GM12801 (cell line): ENCODE measurements around the gene CLEC4M.

Source experiments
- CTCF ChIP-seq: IDR thresholded peaks from one replicate; pipeline ENCODE4 v1.5.1; 2011; ENCODE audit warnings: control low read depth; ENCODE audit not compliant: insufficient read length; ENCODE audit errors: extremely low read depth

CLEC4M gene

DNA sequence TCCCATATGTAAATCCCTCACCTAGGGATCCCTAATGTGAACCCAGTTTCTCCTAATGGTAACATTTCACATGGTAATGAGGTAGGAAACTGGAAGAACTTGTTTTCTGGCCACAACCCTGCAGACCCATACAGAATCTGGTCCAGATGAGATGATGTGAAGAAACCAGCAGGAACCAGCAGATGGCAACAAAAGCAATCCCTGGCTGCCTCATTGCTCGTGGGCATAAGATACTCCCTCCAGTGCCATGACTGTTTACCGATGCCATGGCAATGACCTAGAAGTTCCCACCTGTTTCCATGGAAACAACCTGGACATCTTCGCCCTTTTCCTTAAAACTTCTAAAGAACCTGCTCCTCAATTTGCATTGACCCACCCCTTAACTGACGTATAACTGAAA lies 14.3 kb upstream of the CLEC4M start:
- no peak for TF ChIP-seq CTCF

DNA sequence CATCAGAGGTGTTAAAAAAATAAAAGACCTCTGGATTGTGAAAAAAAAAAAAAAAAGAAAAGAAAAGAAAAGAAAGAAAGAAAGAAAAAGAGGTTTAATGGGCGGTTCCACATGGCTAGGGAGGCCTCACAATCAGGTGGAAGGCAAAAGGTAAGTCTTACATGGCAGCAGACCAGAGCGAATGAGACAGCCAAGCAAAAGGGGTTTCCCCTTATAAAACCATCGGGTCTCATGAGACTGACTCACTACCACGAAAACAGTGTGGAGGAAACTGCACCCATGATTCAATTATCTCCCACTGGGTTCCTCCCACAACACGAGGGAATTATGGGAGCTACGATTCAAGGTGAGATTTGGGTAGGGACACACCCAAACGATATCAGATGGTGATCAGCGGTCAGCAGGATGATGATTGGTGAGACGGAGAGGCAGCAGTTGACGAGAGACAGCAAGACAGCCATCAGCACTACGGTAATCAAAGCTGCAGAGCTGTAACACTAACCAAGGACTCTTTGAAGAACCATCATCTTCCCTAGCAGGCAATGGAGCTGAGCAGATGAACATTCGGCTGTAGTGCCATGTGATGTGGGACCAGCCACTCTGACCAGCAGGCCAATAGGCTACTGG lies 11.8 kb upstream of the CLEC4M start:
- no peak for TF ChIP-seq CTCF

DNA sequence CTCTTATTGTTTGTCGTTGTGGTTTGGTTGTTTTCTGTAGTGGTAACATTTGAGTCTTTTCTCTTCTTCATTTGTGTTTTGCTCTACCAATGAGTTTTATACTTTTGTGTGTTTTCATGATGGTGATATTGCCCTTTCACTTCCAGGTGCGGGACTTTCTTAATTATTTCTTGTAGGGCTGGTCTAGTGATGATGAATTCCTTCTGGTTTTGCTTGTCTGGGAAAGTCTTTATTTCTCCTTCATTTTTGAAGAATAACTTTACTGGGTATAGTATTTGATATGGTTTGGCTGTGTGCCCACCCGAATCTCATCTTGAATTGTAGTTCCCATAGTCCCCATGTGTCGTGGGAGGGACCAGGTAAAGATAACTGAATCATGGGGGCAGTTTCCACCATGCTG lies 6.8 kb upstream of the CLEC4M start:
- TF ChIP-seq CTCF, result no peak

DNA sequence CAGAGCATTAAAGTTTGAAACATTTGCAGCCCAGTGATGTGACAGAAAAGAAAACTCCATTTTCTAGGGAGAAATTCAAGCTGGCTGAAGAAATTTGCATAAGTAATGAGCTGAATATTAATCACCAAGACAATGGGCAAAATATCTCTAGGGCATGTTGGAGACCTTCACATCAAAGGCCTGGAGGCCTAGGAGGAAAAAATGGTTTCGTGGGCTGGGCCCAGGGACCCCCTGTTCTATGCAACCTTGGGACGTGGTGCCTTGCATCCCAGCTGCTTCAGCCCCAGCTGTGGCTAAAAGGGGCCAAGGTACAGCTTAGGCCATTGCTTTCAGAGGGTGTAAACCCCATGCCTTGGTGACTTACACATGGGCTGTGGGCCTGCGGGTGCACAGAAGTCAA lies 5.7 kb upstream of the CLEC4M start:
- TF ChIP-seq CTCF, result no peak

DNA sequence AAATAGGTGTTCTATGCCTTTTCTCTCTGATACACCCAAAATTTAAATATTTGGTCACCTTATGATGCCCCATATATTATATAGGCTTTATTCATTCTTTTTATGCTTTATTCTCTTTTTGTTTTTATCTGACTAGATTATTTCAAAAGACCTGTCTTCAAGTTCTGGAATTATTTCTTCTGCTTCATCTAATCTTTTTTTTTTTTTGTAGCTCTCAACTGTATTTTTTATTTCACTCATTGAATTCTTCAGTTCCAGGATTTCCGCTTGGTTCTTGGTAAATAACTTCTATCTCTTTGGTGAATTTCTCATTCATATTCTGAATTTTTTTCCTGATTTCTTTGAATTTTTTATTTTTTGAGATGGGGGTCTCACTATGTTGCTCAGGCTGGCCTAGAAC lies 3.9 kb upstream of the CLEC4M start:
- no peak for TF ChIP-seq CTCF

GRCh38 chr19:7763696-7764095 lies 653 bp downstream of the CLEC4M start:
- no peak for TF ChIP-seq CTCF

GRCh38 chr19:7766535-7766934 lies 3.5 kb downstream of the CLEC4M start:
- no peak for TF ChIP-seq CTCF
